ENCODE results near the gene TIMP2. TPM values are rescaled to one million over a fixed set of nuclear protein-coding genes. Genes with fewer than 3 reads are reported as not detected.
A peak's percentile ranks its signal among the peaks of the same experiment; 100 is the strongest.

Gene TIMP2
- total and polyA plus RNA-seq, 2 of the 13 experiments (the other 11 are each of a cell fraction or from before 2014, with no cell fraction given): 3.8 to 8.5 TPM

- no peak for TF ChIP-seq ZBTB1 (CRISPR knock-in tag; IDR thresholded peaks at IDR 0.05; ENCODE audit: borderline replicate concordance)
- no peak for TF ChIP-seq NCOA5 (CRISPR knock-in tag; IDR thresholded peaks at IDR 0.05)
- 0 out of 2 replicates have a peak, but pooled peaks have one; percentile 2 for TF ChIP-seq SALL1 (CRISPR knock-in tag; IDR thresholded peaks at IDR 0.05)
- TF ChIP-seq, protein P1, sequence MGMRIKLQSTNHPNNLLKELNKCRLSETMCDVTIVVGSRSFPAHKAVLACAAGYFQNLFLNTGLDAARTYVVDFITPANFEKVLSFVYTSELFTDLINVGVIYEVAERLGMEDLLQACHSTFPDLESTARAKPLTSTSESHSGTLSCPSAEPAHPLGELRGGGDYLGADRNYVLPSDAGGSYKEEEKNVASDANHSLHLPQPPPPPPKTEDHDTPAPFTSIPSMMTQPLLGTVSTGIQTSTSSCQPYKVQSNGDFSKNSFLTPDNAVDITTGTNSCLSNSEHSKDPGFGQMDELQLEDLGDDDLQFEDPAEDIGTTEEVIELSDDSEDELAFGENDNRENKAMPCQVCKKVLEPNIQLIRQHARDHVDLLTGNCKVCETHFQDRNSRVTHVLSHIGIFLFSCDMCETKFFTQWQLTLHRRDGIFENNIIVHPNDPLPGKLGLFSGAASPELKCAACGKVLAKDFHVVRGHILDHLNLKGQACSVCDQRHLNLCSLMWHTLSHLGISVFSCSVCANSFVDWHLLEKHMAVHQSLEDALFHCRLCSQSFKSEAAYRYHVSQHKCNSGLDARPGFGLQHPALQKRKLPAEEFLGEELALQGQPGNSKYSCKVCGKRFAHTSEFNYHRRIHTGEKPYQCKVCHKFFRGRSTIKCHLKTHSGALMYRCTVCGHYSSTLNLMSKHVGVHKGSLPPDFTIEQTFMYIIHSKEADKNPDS (CRISPR knock-in tag; IDR thresholded peaks at IDR 0.05): no peak
- TF ChIP-seq SIN3A (IDR thresholded peaks at IDR 0.05; ENCODE audit: borderline replicate concordance, low read depth, low read length): 0 out of 2 replicates have a peak, but pooled peaks have one; percentile 60
- no peak for TF ChIP-seq MATR3 (CRISPR knock-in tag; IDR thresholded peaks at IDR 0.05)
- TF ChIP-seq ZBTB46 (CRISPR knock-in tag; IDR thresholded peaks at IDR 0.05; ENCODE audit: borderline replicate concordance): no peak
- TF ChIP-seq ZNF839 (CRISPR knock-in tag; IDR thresholded peaks at IDR 0.05; ENCODE audit: borderline replicate concordance): no peak
- TF ChIP-seq GPN1 (CRISPR knock-in tag; IDR thresholded peaks at IDR 0.05; ENCODE audit: borderline replicate concordance): no peak
- no peak for TF ChIP-seq SIX1 (CRISPR knock-in tag; IDR thresholded peaks at IDR 0.05; ENCODE audit: borderline replicate concordance)
- no peak for TF ChIP-seq KAT7 (CRISPR knock-in tag; IDR thresholded peaks at IDR 0.05; ENCODE audit: borderline replicate concordance)
- peak; percentile 8; the same call in 1 of the 2 replicates for TF ChIP-seq MYC (CRISPR knock-in tag; IDR thresholded peaks at IDR 0.05; ENCODE audit: borderline replicate concordance)
- no peak for TF ChIP-seq ONECUT2 (CRISPR knock-in tag; IDR thresholded peaks at IDR 0.05)
- TF ChIP-seq ZNF562 (CRISPR knock-in tag; IDR thresholded peaks at IDR 0.05; ENCODE audit: borderline replicate concordance): no peak
- TF ChIP-seq GLI4 (CRISPR knock-in tag; IDR thresholded peaks at IDR 0.05; ENCODE audit: borderline replicate concordance): no peak
- TF ChIP-seq HNF4A (CRISPR knock-in tag; IDR thresholded peaks at IDR 0.05): no peak
- TF ChIP-seq ZNF451 (CRISPR knock-in tag; IDR thresholded peaks at IDR 0.05): no peak
- no peak for TF ChIP-seq HHEX (CRISPR knock-in tag; IDR thresholded peaks at IDR 0.05)
- 0 out of 2 replicates have a peak, but pooled peaks have one; percentile 11 for TF ChIP-seq TBX2 (CRISPR knock-in tag; IDR thresholded peaks at IDR 0.05; ENCODE audit: borderline replicate concordance)
- peak; percentile 70 for TF ChIP-seq DMAP1 (CRISPR knock-in tag; IDR thresholded peaks at IDR 0.05)
- no peak for TF ChIP-seq CHD4 (IDR thresholded peaks at IDR 0.05; ENCODE audit: borderline replicate concordance, low read length)
- no peak for TF ChIP-seq ZNF672 (CRISPR knock-in tag; IDR thresholded peaks at IDR 0.05)
- TF ChIP-seq ZNF883 (CRISPR knock-in tag; IDR thresholded peaks at IDR 0.05; ENCODE audit: not compliant biosample characterization): no peak
- no peak for TF ChIP-seq IRF9 (CRISPR knock-in tag; IDR thresholded peaks at IDR 0.05; ENCODE audit: borderline replicate concordance)
- TF ChIP-seq SALL2 (CRISPR knock-in tag; IDR thresholded peaks at IDR 0.05): no peak
- TF ChIP-seq BHLHE40 (IDR thresholded peaks at IDR 0.05; ENCODE audit: low read length): peak; percentile 95
- TF ChIP-seq PAX8 (CRISPR knock-in tag; IDR thresholded peaks at IDR 0.05; ENCODE audit: borderline replicate concordance): no peak
- no peak for TF ChIP-seq EEA1 (CRISPR knock-in tag; IDR thresholded peaks at IDR 0.05; ENCODE audit: borderline replicate concordance)
- TF ChIP-seq ZNF329 (CRISPR knock-in tag; IDR thresholded peaks at IDR 0.05; ENCODE audit: low read depth): no peak
Observed at GRCh38 chr17:78883533-78884131, 41.6 kb downstream of the TIMP2 start (continued).
